ENCODE results near the gene PLA2G2C. TPM values are rescaled to one million over a fixed set of nuclear protein-coding genes. Genes with fewer than 3 reads are reported as not detected.

PLA2G2C gene
- polyA plus RNA-seq, 4 donors, result 0.09 to 0.26 (median 0.14) TPM; not detected in 1

Other genes with a start within 250 kb of the PLA2G2C start
- gene PLA2G2A, start 206.9 kb downstream of the PLA2G2C start, polyA plus RNA-seq (ENCODE audit: insufficient read length in 4 of 4), result under 1 TPM in 2 of 4 donors, not detected in 2; 0.18 to 0.25 TPM
- not detected for gene PLA2G5, start 116.3 kb downstream of the PLA2G2C start, polyA plus RNA-seq (ENCODE audit: insufficient read length in 4 of 4)
- under 1 TPM in 2 of 4 donors, not detected in 2; 0.08 to 0.11 TPM for gene PLA2G2D, start 67.0 kb downstream of the PLA2G2C start, polyA plus RNA-seq (ENCODE audit: insufficient read length in 4 of 4)
- gene PLA2G2F, start 47.2 kb downstream of the PLA2G2C start, polyA plus RNA-seq (ENCODE audit: insufficient read length in 4 of 4), result 1 to 10 TPM in 1 of 4 donors, under 1 TPM in 2, not detected in 1; 0.13 to 1.0 (median 0.93) TPM
- 1 to 10 TPM; 2.2 to 6.5 (median 5.7) TPM for gene UBXN10, start 422 bp downstream of the PLA2G2C start, polyA plus RNA-seq (ENCODE audit: insufficient read length in 4 of 4)
- 1 to 10 TPM in 3 of 4 donors, under 1 TPM in 1; 0.40 to 2.0 (median 1.6) TPM for gene VWA5B1, start 104.4 kb upstream of the PLA2G2C start, polyA plus RNA-seq (ENCODE audit: insufficient read length in 4 of 4)